ENCODE data around the gene IFNA8. TPM values are rescaled to one million over a fixed set of nuclear protein-coding genes. Genes with fewer than 3 reads are reported as not detected.

The IFNA8 gene
- total RNA-seq, 2 donors from 2014 or later: not detected

DNA sequence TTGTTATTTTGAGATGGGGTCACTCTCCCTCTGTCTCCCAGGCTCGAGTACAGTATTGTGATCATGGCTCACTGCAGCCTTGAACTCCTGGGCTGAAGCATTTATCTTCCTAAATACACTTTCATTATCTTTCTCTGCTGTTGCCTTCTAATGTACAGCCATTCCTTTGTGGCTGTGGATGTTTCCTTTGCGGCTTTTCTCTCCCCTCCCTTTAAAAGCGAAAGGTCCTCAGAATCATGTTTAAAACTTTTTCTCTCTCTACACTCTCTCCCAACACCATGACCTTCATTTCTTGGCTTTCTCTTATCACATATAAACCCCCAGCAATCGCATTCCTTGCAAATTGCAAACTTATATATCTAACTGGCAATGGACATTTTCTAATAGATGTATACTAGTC lies 25.3 kb upstream of the IFNA8 start:
- TF ChIP-seq CTCF (IDR thresholded peaks at IDR 0.05): no peak
- no peak for DNase-seq
- no peak overlapping the region for H3K9ac ChIP-seq (ENCODE audit: low read depth in 2 of 2, low read length in 2 of 2)
- H3K27ac ChIP-seq: no peak overlapping the region
- no peaks in the 10 kb centered on the region for H3K27me3 ChIP-seq
- H3K36me3 ChIP-seq: no peaks in the 10 kb centered on the region
- no peak overlapping the region for H3K4me3 ChIP-seq
- no peaks in the 10 kb centered on the region for H3K9me3 ChIP-seq
- intact Hi-C loops (cut with DNase I): no loop called here
- H3K4me1 ChIP-seq: no peaks in the 10 kb centered on the region

DNA sequence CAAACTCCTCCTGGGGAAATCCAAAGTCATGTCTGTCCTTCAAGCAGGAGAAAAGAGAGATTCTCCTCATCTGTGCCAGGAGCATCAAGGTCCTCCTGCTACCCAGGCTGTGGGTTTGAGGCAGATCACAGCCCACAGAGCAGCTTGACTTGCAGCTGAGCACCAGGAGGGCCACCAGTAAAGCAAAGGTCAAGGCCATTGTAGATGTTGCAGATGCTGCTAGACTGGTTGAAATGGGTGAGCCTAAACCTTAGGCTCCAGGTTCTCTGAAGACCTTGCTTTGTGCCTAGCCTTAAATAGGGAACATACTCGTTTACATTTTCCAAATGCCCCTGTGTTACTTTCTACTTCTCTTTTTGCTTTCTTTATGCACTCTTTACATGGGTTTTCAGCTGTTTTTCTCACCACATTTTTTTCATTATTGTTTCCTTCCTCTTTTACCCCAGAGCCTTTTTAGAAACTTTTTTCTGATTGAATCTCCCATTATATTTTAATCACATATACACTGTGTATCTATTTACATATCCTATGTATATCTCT lies 23.7 kb upstream of the IFNA8 start, which contains the start of gene IFNA2:
IFNA2 (minus strand) TSS at position 268 of the 540 bp plus-strand sequence; CDS start at position 199, 69 bp downstream.
- H3K9ac ChIP-seq (ENCODE audit: low read depth in 2 of 2, low read length in 2 of 2): no peak within 1 kb of the TSS
- no peaks in the 10 kb centered on the region for H3K4me1 ChIP-seq
- no peaks in the 10 kb centered on the region for H3K9me3 ChIP-seq
- no peaks in the 10 kb centered on the region for H3K36me3 ChIP-seq
- H3K27me3 ChIP-seq: no peaks in the 10 kb centered on the region
- DNase-seq: no peak
- intact Hi-C loops (cut with DNase I): no loop called here
- no peak within 1 kb of the TSS for H3K27ac ChIP-seq
- no peak for TF ChIP-seq CTCF (IDR thresholded peaks at IDR 0.05)
- H3K4me3 ChIP-seq: no peak within 1 kb of the TSS

DNA sequence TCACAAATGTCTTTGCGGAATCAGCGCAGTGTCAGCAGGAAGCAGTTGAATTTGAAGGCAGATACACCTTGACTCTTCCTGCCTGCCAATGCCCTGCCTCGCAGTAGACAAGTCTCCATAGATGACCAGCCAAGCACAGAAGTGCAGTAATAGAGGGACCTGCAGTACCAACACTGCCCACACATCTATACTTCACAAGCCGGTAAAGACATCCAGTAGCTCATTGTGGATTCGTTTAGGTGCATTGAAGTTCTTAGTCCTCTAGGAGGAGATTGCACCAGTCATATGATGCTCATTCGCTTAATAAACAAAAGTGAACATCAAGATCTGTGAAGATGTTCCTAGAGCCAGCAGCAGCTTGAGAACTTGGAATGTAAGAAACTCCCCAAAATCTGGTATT lies 16.6 kb upstream of the IFNA8 start:
- H3K9me3 ChIP-seq: no peaks in the 10 kb centered on the region
- no peak for DNase-seq
- H3K27me3 ChIP-seq: no peaks in the 10 kb centered on the region
- intact Hi-C loops (cut with DNase I): no loop called here
- H3K4me3 ChIP-seq: no peak overlapping the region
- no peak overlapping the region for H3K27ac ChIP-seq
- no peaks in the 10 kb centered on the region for H3K36me3 ChIP-seq
- peak; percentile 11 for TF ChIP-seq CTCF (IDR thresholded peaks at IDR 0.05)
- no peaks in the 10 kb centered on the region for H3K4me1 ChIP-seq
- no peak overlapping the region for H3K9ac ChIP-seq (ENCODE audit: low read depth in 2 of 2, low read length in 2 of 2)

DNA sequence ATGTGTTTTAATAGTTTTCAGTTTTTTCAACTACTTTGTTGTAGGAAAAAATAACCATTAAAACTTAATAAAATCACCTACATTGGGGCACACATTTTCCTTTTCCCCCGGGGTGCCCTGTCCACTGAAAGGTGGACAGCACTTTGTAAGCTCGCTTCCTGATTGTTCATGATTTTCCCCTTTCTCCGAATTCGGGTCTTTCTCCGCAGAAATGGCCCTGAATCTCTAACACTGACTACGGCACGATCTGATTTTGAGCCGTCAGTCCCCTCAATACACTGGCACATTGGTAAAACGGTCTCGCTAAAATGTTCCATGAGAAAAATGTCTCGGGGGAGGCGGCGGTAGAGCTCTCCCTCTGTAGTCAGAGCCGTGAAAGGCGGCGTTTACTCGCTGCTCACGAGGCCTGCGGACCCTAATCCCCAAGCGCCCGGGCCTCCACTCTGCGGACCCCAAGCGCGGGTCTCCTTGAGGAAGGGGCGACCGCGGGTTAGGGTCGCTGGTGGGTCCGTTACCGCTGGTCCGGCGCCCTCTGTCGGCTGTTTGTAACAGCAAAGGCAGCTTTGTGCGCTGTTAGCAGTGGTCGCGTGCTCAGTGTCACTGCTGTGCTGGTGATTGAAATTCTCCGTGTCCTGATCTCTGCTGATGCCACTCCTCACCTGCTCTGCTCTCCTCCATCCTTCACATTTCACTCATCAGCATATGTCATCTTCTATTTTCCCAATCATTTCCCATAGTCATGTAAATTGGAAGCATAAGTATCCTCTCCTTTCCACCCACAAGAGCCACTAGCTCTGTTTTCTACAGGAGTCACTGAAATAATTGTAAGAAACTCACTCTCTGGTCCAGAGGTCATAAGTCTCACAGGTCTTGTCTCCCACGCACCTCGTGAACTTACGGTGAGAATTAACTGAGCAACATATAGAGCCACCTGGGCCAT lies 12.9 kb upstream of the IFNA8 start:
- peak overlapping the region; percentile 40 for H3K4me3 ChIP-seq

More for the DNA sequence above, 12.9 kb upstream of the IFNA8 start:
- no peak overlapping the region for H3K27ac ChIP-seq
- H3K9ac ChIP-seq (ENCODE audit: low read depth in 2 of 2, low read length in 2 of 2): peak overlapping the region in 1 of 2 donors; percentile 27
- intact Hi-C loops (cut with DNase I): loop anchor here (5.0 kb wide), 1 partner anchor 74 kb away; no protein-coding TSS in a partner anchor
- DNase-seq: peak; percentile 39
- peak; percentile 75 for TF ChIP-seq CTCF (IDR thresholded peaks at IDR 0.05)
- no peaks in the 10 kb centered on the region for H3K36me3 ChIP-seq
- H3K9me3 ChIP-seq: no peaks in the 10 kb centered on the region
- no peaks in the 10 kb centered on the region for H3K4me1 ChIP-seq
- no peaks in the 10 kb centered on the region for H3K27me3 ChIP-seq
